ENCODE results near the gene C6orf136. TPM values are rescaled to one million over a fixed set of nuclear protein-coding genes. Genes with fewer than 3 reads are reported as not detected.

Gene C6orf136
- total RNA-seq, 1 donor from 2014 or later, result 4.6 TPM

DNA sequence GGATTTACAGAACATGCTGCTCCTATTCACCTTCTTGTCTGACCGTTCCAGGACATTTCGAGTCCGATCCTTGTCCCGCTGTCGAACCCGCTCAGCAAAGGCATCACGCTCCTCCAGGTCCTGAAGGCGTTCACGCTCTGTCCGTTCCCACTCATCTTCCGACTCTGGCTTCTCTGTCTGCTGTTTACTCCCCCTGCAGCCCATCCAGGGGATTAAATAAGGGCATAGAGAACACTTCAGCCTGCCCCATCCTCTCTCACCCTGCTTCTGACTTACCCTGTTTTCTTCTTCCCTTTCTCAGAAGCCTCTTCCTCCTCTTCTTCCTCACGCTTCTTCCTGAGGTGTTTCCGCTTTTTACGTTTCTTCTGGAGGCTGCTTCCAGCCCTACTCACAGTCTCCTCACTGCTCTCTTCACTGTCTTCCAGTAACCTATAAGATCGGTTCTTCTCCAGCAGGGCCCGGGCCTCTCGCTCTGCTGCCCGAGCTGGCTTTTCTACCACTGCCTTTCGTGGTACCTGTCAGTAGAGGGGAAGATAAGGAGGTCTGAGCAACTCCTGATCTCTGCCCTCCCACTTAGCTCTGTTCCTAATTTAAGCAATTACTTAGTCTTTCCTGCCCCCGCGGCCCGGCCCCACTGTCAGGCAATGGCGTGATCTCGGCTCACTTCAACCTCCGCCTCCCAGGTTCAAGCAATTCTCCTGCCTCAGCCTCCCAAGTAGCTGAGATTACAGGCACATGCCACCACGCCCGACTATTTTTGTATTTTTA, 24.0 kb downstream of the C6orf136 start:
- H3K4me3 ChIP-seq (ENCODE audit: low read depth, low read length), result no peak overlapping the region
- DNase-seq (ENCODE audit: low read depth), result no peak
- TF ChIP-seq, protein P1, sequence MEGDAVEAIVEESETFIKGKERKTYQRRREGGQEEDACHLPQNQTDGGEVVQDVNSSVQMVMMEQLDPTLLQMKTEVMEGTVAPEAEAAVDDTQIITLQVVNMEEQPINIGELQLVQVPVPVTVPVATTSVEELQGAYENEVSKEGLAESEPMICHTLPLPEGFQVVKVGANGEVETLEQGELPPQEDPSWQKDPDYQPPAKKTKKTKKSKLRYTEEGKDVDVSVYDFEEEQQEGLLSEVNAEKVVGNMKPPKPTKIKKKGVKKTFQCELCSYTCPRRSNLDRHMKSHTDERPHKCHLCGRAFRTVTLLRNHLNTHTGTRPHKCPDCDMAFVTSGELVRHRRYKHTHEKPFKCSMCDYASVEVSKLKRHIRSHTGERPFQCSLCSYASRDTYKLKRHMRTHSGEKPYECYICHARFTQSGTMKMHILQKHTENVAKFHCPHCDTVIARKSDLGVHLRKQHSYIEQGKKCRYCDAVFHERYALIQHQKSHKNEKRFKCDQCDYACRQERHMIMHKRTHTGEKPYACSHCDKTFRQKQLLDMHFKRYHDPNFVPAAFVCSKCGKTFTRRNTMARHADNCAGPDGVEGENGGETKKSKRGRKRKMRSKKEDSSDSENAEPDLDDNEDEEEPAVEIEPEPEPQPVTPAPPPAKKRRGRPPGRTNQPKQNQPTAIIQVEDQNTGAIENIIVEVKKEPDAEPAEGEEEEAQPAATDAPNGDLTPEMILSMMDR (conservative IDR thresholded peaks at IDR 0.05; ENCODE audit: low read depth, low read length), result peak; percentile 40

DNA sequence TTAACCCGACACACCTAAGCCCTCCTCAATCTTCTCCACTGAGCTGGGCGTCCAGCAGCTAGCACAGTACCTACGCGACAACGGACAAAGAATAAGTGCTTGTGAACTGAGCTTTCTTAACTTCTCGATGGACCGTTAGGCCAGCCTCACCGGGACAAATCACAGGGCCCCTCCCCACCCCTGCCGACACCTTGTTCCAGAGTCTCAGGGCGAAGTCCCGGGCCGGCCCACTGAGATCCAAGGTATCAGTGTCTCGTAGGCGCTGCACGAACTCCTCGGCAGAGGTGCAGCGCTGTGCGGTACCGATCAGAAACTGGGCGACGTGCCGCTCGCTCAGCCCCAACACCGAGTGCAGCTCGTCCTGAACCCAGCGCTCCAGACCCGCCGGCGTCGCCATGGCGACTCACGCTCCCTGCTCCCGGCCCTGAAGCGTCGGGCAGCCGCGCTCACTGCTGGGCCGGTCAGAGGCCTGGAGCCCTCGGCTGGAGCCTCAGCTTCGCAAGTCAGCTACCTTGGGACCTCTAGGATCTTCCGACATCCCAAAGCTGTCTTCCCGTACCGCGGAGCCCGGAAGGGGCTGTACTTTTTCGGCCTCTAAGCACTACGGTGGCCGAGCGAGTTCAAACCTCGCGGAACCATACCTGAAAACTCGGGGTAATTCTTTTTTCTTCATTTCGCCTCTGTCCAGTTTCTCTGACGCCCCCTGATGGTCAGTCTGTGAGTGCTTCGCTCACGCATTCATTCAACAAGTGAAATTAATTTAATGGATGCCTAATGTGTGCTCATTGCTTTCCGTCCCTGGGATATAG, 25.7 kb downstream of the C6orf136 start, which contains the start of gene DHX16:
Gene DHX16, minus strand, starts transcription at position 562 of the 809 bp plus-strand sequence. Its CDS starts 165 bp downstream, at position 397.
- peak within 1 kb of the TSS; percentile 80 for H3K4me3 ChIP-seq (ENCODE audit: low read depth, low read length)
- TF ChIP-seq, protein P1 (conservative IDR thresholded peaks at IDR 0.05; ENCODE audit: low read depth, low read length), result peak; percentile 94
- peak; percentile 91 for DNase-seq (ENCODE audit: low read depth)

DNA sequence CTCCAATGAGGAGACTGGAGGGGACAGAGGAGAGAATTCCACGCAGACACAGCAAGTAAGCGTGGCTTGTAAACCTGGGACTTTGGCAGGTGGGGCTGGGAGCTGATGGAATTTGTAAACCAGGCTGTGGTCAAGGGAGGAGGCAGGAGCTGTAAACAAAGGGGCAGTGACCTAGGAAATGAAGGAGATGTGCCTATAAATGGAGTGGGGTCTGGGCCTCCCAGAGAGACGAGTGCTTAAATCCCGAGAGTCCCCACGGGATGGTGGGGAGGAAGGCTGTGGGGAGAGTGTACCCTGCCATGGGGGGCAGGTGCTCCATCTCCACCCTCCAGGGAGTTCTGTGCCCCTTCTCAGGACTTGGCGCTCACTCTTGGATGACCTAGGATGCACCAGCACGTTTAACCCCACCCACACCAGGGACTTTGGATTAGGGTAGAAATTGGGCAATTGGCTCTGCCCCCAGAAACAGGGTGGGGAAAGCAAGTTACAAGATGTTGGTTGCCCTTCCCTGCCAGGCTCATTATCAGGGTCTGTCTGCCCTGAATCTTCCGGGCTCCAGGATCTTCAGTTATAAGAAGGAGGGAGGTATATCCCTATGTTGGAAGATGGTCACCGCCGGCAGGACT, 29.8 kb downstream of the C6orf136 start:
- DNase-seq (ENCODE audit: low read depth), result no peak
- TF ChIP-seq, protein P1 (conservative IDR thresholded peaks at IDR 0.05; ENCODE audit: low read depth, low read length), result no peak
- H3K4me3 ChIP-seq (ENCODE audit: low read depth, low read length), result no peak overlapping the region

DNA sequence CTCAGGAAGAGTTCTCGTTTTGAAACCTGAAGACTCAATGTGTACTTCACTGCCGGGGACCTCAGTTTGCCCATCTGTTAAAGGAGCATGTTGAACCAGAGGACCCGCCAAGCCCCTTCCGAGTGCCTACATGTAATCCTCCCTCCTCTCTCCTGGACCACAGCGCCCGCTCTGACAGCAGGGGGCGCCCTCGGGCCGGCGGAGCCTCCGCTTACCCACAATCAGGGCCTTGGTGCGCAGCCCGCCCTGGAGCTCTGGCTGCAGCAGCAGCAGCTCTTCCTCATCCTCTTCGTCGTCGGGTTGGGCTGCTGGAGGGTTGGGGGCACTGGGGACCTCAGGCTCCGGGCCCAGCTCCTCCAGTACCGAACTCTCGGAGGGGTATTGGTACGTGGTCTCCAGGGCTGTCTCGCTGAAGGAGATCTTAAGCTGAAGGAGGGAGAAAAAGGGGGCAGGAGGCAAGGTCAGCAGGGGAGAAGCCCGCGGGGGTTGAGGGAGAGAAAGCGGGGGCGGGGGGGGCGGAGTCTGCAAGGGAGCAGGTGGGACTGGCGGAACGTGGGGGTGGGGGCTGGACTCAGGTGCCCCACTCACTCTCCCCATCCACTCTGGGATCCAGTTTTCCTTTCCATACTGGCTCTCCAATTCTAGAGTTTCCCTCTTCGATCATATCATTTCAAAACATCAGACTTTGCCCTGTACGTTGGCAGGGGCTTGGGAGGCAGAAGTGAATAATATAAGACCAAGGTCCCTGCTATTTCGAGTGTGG, 32.2 kb downstream of the C6orf136 start:
- peak overlapping the region; percentile 36 for H3K4me3 ChIP-seq (ENCODE audit: low read depth, low read length)
- DNase-seq (ENCODE audit: low read depth), result no peak
- TF ChIP-seq, protein P1 (conservative IDR thresholded peaks at IDR 0.05; ENCODE audit: low read depth, low read length), result peak; percentile 94

DNA sequence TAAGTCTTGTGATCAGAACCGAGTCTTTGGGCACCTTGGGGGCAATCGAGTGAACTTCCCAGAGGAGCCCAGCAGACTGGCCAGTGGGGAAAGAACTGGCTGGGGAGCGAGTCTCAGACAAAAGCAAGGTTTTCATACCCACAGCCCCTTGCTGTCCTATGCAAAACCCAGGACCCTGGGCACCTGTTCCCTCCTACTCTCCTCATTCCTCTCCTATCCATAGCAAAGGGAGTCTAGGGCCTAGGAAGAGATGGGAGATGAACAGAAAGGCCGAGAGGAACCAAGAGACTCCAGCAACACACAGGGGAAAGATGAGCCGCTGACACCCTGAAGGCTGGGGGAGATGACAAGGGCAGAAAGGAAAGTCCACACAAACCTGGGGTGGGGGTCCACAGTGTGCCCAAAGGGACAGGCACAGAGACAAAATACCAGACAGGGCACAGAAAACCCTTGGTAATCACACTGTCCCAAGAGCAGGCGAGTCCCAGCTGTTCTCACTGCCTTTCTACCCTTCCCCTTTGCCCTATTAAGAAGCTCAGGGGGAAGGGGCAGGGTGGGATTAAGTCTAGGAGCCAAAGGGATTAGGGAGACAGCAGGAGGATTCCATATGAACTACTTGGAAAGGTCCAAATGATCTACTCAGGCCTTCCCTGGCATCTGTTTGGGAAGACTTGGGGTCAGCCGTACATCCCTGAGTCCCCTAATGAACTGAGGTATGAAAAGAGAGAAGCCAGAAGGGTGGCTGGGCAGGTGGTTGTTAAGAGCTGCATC, 33.0 kb downstream of the C6orf136 start:
- no peak for DNase-seq (ENCODE audit: low read depth)
- TF ChIP-seq, protein P1 (conservative IDR thresholded peaks at IDR 0.05; ENCODE audit: low read depth, low read length), result no peak
- H3K4me3 ChIP-seq (ENCODE audit: low read depth, low read length), result peak overlapping the region; percentile 25

DNA sequence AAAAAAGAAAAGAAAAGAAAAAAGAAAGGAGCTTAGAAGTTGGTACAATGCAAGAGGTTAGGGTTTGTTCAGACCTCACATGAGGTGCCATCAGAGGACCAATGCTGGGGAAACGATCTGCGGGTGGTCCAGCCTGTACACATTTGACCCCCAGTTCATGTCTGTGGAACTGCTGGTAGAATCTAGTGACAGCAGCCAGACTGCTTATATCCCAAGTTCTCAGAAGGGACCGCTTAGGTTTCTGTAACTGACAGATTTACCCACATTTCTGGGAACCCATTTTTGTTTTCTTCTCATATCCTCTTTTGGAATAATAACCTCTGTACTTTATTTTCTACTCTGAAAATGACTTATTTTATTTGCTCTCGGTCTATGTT, 34.8 kb downstream of the C6orf136 start:
- no peak for DNase-seq (ENCODE audit: low read depth)
- H3K4me3 ChIP-seq (ENCODE audit: low read depth, low read length), result peak overlapping the region; percentile 94
- TF ChIP-seq, protein P1 (conservative IDR thresholded peaks at IDR 0.05; ENCODE audit: low read depth, low read length), result no peak

Measured in epithelial cell of proximal tubule (primary cell).